ENCODE results near the gene MTA2.
"Not testable (repeated sequence)": the region's sequence is repeated elsewhere in the genome, so short reads cannot be mapped to it uniquely, and the experiment has no call there.

Gene MTA2

GRCh38 chr11:62601372-62602140 is at the start of gene MTA2:
Gene MTA2, minus strand, starts transcription at chr11:62601865. Its CDS starts 415 bp downstream, at chr11:62601450.
- Histone ChIP-seq H3K36me3 (ENCODE audit: control insufficient read depth in 2 of 2, insufficient read depth in 2 of 2, low read length in 2 of 2) (peaks cover 19 to 24% of the 10 kb centered on the region in 2 donors), H3K27ac (ENCODE audit: low read length) (peak within 1 kb of the TSS; percentile 89), H3K9me3 (ENCODE audit: control insufficient read depth in 2 of 2, low read length in 2 of 2) (no peaks in the 10 kb centered on the region), H3K27me3 (ENCODE audit: control insufficient read depth in 1 of 2, insufficient read depth in 2 of 2, low read length in 2 of 2) (no peaks in the 10 kb centered on the region), H3K4me3 (ENCODE audit: low read length in 2 of 2) (peak within 1 kb of the TSS; percentile 76 to 89), H3K4me1 (ENCODE audit: control insufficient read depth, insufficient read depth, low read length) (peaks cover 51% of the 10 kb centered on the region), H3K9ac (ENCODE audit: low read length in 2 of 2) (peak within 1 kb of the TSS; percentile 88 to 90)

DNA sequence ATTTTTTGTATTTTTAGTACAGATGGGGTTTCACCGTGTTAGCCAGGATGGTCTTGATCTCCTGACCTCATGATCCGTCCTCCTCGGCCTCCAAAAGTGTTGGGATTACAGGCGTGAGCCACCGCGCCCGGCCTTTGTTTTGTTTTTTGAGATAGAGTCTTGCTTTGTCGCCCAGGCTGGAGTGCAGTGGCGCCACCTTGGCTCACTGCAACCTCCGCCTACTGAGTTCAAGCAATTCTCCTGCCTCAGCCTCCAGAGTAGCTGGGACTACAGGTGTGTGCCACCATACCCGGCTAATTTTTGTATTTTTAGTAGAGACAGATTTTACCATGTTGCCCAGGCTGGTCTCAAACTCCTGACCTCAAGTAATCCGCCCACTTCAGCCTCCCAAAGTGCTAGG is 48.6 kb upstream of the MTA2 start:
- H3K36me3 ChIP-seq (ENCODE audit: control insufficient read depth in 2 of 2, insufficient read depth in 2 of 2, low read length in 2 of 2) = peaks cover 16% of the 10 kb centered on the region in 2 donors
- peaks cover 32% of the 10 kb centered on the region for H3K4me1 ChIP-seq (ENCODE audit: control insufficient read depth, insufficient read depth, low read length)
- H3K9me3 ChIP-seq (ENCODE audit: control insufficient read depth in 2 of 2, low read length in 2 of 2); H3K9ac ChIP-seq (ENCODE audit: low read length in 2 of 2); H3K27me3 ChIP-seq (ENCODE audit: control insufficient read depth in 1 of 2, insufficient read depth in 2 of 2, low read length in 2 of 2); H3K27ac ChIP-seq (ENCODE audit: low read length); H3K4me3 ChIP-seq (ENCODE audit: low read length in 2 of 2): not testable (repeated sequence)

DNA sequence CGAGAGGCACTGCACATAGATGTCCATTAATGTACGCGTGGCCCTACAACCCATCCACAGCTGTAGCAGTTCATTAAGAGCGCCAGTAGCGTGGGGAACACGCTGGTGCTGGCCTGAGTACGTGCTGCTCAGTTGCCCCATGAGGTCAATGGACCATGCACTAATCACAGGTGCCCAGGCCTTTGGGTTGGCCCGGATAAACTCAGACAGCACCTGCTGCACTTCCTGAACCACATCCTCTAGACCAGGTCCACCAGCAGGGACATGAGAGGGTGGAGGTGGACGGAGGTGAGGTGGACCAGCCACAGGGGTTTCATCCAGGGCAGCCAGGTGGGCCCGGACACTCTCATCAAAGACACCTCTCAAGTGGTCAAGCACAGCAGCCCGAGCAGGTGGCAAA is 47.8 kb upstream of the MTA2 start:
- H3K27me3 ChIP-seq (ENCODE audit: control insufficient read depth in 1 of 2, insufficient read depth in 2 of 2, low read length in 2 of 2) = no peaks in the 10 kb centered on the region
- no peak overlapping the region for H3K4me3 ChIP-seq (ENCODE audit: low read length in 2 of 2)
- H3K4me1 ChIP-seq (ENCODE audit: control insufficient read depth, insufficient read depth, low read length) = peaks cover 37% of the 10 kb centered on the region
- H3K9me3 ChIP-seq (ENCODE audit: control insufficient read depth in 2 of 2, low read length in 2 of 2) = no peaks in the 10 kb centered on the region
- H3K9ac ChIP-seq (ENCODE audit: low read length in 2 of 2) = no peak overlapping the region
- no peak overlapping the region for H3K27ac ChIP-seq (ENCODE audit: low read length)
- H3K36me3 ChIP-seq (ENCODE audit: control insufficient read depth in 2 of 2, insufficient read depth in 2 of 2, low read length in 2 of 2) = peaks cover 16% of the 10 kb centered on the region in 2 donors

DNA sequence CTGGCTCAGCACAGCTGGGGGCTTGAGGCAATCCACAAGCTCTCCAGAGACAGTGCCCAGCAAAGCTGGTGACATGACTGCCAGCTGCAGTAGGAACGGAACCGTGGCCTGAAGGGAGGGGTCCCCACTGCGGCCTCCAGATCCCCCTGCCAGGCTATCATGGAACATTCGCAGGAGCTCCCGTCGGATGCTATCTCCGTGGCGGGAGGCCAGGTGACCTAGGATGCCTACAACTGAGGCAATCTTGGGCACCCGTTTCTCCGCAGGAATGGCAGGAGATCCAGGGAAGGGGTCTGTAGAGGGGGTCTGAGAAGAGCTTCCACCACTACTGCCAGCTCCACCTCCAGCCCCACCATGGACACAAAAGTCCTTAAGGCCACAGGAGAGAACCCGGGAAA is 47.3 kb upstream of the MTA2 start:
- Histone ChIP-seq H3K4me1 (ENCODE audit: control insufficient read depth, insufficient read depth, low read length) (peaks cover 37% of the 10 kb centered on the region), H3K36me3 (ENCODE audit: control insufficient read depth in 2 of 2, insufficient read depth in 2 of 2, low read length in 2 of 2) (peaks cover 18 to 20% of the 10 kb centered on the region in 2 donors), H3K4me3 (ENCODE audit: low read length in 2 of 2) (no peak overlapping the region), H3K9me3 (ENCODE audit: control insufficient read depth in 2 of 2, low read length in 2 of 2) (no peaks in the 10 kb centered on the region), H3K9ac (ENCODE audit: low read length in 2 of 2) (no peak overlapping the region), H3K27me3 (ENCODE audit: control insufficient read depth in 1 of 2, insufficient read depth in 2 of 2, low read length in 2 of 2) (no peaks in the 10 kb centered on the region), H3K27ac (ENCODE audit: low read length) (no peak overlapping the region)

DNA sequence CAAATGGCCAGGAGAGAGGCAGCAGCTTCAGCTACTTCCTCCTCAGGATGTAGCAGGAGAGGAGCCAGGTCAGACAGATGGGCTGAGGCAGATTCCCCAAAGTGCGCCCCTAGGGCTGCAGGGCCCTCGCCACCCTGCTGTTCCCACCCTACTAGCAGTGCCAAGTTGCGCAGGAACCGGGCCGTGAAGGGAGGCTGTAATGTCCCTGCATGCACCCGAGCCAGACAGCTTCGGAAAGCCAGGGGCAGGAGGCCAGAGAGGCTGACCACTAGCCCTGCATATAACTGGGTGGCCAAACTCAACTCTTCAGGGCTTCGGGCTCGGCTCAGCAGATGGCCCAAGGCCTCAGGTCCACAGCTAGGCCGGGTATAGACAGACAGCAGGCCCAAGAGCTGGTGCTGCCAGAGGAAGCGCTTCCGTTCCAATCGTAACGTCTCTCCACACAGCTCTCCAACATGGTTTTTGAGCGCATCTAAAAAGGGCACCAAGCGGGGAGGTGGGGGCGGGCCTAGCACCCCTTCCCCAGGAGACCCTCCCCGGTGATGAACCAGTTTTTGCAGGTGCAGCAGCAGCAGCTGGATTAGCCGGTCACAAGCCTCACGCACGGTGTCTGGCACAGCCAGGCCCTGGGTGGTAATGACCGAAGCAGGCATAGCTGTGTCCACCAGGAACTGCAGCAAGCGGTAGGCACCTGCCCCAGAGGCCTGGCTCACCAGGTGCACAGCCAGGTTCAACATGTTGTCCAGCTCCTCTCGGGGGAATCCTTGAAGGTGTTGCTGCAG is 46.7 kb upstream of the MTA2 start:
- Histone ChIP-seq H3K9me3 (ENCODE audit: control insufficient read depth in 2 of 2, low read length in 2 of 2) (no peaks in the 10 kb centered on the region), H3K9ac (ENCODE audit: low read length in 2 of 2) (no peak overlapping the region), H3K4me1 (ENCODE audit: control insufficient read depth, insufficient read depth, low read length) (peaks cover 37% of the 10 kb centered on the region), H3K27me3 (ENCODE audit: control insufficient read depth in 1 of 2, insufficient read depth in 2 of 2, low read length in 2 of 2) (no peaks in the 10 kb centered on the region), H3K36me3 (ENCODE audit: control insufficient read depth in 2 of 2, insufficient read depth in 2 of 2, low read length in 2 of 2) (peaks cover 18 to 20% of the 10 kb centered on the region in 2 donors), H3K4me3 (ENCODE audit: low read length in 2 of 2) (no peak overlapping the region), H3K27ac (ENCODE audit: low read length) (no peak overlapping the region)

DNA sequence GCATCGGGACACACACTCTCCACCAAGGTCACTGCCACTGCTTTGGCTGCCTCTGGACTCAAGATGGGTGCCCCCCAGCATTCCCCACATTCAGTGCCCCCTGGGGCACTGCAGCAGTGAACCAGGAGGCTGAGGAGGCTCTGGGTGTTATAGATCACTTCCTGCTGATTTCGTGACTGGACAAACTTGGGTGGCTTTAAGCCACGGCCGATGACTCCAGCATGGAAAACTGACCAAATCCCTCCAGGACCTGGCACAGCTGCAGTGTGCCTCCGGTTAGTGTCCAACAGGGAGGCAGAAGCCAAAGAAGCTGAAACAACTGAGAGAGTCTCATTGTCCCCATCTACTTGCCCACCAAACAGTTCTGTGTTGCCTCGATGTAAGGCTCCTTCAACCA is 45.9 kb upstream of the MTA2 start:
- no peak overlapping the region for H3K4me3 ChIP-seq (ENCODE audit: low read length in 2 of 2)
- no peak overlapping the region for H3K9ac ChIP-seq (ENCODE audit: low read length in 2 of 2)
- no peak overlapping the region for H3K27ac ChIP-seq (ENCODE audit: low read length)
- no peaks in the 10 kb centered on the region for H3K27me3 ChIP-seq (ENCODE audit: control insufficient read depth in 1 of 2, insufficient read depth in 2 of 2, low read length in 2 of 2)
- H3K36me3 ChIP-seq (ENCODE audit: control insufficient read depth in 2 of 2, insufficient read depth in 2 of 2, low read length in 2 of 2) = peaks cover 18 to 20% of the 10 kb centered on the region in 2 donors
- H3K9me3 ChIP-seq (ENCODE audit: control insufficient read depth in 2 of 2, low read length in 2 of 2) = no peaks in the 10 kb centered on the region
- H3K4me1 ChIP-seq (ENCODE audit: control insufficient read depth, insufficient read depth, low read length) = peaks cover 35% of the 10 kb centered on the region

DNA sequence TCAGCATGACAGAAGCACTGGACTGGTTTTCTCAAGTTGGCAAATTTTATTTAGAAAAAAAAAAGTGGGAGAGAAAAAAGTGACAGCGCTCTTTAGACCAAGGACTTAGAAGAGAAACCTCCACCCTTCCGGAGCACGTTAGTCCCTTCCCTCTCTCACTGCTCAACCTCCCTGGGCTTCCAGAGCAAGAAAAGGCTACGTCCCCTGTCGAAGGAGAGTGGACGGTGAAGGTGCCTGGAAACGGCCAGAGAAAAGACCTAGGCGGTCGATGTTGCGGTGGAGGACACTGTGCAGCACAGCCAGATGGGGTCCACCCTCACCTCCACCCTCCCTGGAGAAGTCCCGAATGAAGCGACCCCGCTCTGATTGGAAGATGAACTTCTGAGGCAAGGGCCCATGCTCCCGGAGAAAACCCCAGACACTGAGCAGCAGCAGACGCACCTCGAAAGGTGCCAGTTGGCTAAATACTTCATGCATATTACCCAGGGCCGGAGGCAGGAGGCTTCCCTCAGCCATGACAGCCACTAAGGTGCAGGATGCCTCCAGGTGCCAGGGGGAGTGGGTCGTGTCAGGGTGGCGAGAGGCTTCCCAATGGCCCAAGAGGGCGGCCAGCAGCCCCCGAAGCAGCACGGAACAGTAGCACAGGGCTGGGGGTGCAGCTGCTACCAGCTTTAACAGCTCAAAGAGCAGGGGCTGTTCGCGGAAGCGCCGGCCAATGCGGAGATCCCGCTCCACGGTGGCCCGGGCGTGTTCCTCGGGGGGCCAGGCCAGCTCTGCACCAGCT is 45.4 kb upstream of the MTA2 start:
- Histone ChIP-seq H3K9me3 (ENCODE audit: control insufficient read depth in 2 of 2, low read length in 2 of 2) (no peaks in the 10 kb centered on the region), H3K36me3 (ENCODE audit: control insufficient read depth in 2 of 2, insufficient read depth in 2 of 2, low read length in 2 of 2) (peaks cover 18 to 20% of the 10 kb centered on the region in 2 donors), H3K4me1 (ENCODE audit: control insufficient read depth, insufficient read depth, low read length) (peaks cover 29% of the 10 kb centered on the region), H3K27me3 (ENCODE audit: control insufficient read depth in 1 of 2, insufficient read depth in 2 of 2, low read length in 2 of 2) (no peaks in the 10 kb centered on the region), H3K27ac (ENCODE audit: low read length) (peak overlapping the region; percentile 24), H3K4me3 (ENCODE audit: low read length in 2 of 2) (peak overlapping the region; percentile 60 to 92), H3K9ac (ENCODE audit: low read length in 2 of 2) (peak overlapping the region; percentile 42 to 56)

- peak within 1 kb of the TSS; percentile 89 for H3K27ac ChIP-seq (ENCODE audit: low read length)
- H3K4me3 ChIP-seq (ENCODE audit: low read length in 2 of 2) = peak within 1 kb of the TSS; percentile 92
- no peaks in the 10 kb centered on the region for H3K9me3 ChIP-seq (ENCODE audit: control insufficient read depth in 2 of 2, low read length in 2 of 2)
- H3K36me3 ChIP-seq (ENCODE audit: control insufficient read depth in 2 of 2, insufficient read depth in 2 of 2, low read length in 2 of 2) = peaks cover 18 to 20% of the 10 kb centered on the region in 2 donors
- peak within 1 kb of the TSS; percentile 95 for H3K9ac ChIP-seq (ENCODE audit: low read length in 2 of 2)
- H3K27me3 ChIP-seq (ENCODE audit: control insufficient read depth in 1 of 2, insufficient read depth in 2 of 2, low read length in 2 of 2) = no peaks in the 10 kb centered on the region
- peaks cover 23% of the 10 kb centered on the region for H3K4me1 ChIP-seq (ENCODE audit: control insufficient read depth, insufficient read depth, low read length)
Measured at GRCh38 chr11:62645946-62646824, 44.5 kb upstream of the MTA2 start, which contains the start of gene GANAB. Gene GANAB, minus strand, starts transcription at chr11:62646613. Its CDS starts 14 bp downstream, at chr11:62646599.

DNA sequence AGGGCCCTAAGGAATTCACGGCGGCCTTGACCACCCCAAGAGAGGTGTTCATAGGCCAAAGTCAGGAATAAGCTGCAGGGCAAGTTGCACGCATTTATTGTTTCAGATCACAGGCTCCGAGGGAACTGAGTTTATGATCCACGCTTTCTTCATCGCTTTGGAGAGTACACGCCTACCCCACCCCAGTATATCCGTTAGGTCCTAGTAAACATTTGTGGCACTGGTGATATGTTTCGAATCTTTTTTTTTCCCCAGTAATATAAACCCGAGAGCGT is 43.9 kb upstream of the MTA2 start:
- peak overlapping the region; percentile 95 for H3K9ac ChIP-seq (ENCODE audit: low read length in 2 of 2)
- peak overlapping the region; percentile 89 for H3K27ac ChIP-seq (ENCODE audit: low read length)
- H3K4me3 ChIP-seq (ENCODE audit: low read length in 2 of 2) = peak overlapping the region; percentile 92
- peaks cover 18 to 20% of the 10 kb centered on the region in 2 donors for H3K36me3 ChIP-seq (ENCODE audit: control insufficient read depth in 2 of 2, insufficient read depth in 2 of 2, low read length in 2 of 2)
- H3K27me3 ChIP-seq (ENCODE audit: control insufficient read depth in 1 of 2, insufficient read depth in 2 of 2, low read length in 2 of 2) = no peaks in the 10 kb centered on the region
- no peaks in the 10 kb centered on the region for H3K9me3 ChIP-seq (ENCODE audit: control insufficient read depth in 2 of 2, low read length in 2 of 2)
- H3K4me1 ChIP-seq (ENCODE audit: control insufficient read depth, insufficient read depth, low read length) = peaks cover 23% of the 10 kb centered on the region

GRCh38 chr11:62644220-62644619 is 42.6 kb upstream of the MTA2 start:
- no peak overlapping the region for H3K27ac ChIP-seq (ENCODE audit: low read length)
- H3K9me3 ChIP-seq (ENCODE audit: control insufficient read depth in 2 of 2, low read length in 2 of 2) = no peaks in the 10 kb centered on the region
- H3K4me3 ChIP-seq (ENCODE audit: low read length in 2 of 2) = peak overlapping the region in 1 of 2 donors; percentile 15
- H3K27me3 ChIP-seq (ENCODE audit: control insufficient read depth in 1 of 2, insufficient read depth in 2 of 2, low read length in 2 of 2) = no peaks in the 10 kb centered on the region
- H3K4me1 ChIP-seq (ENCODE audit: control insufficient read depth, insufficient read depth, low read length) = peaks cover 23% of the 10 kb centered on the region
- peaks cover 16% of the 10 kb centered on the region in 2 donors for H3K36me3 ChIP-seq (ENCODE audit: control insufficient read depth in 2 of 2, insufficient read depth in 2 of 2, low read length in 2 of 2)
- H3K9ac ChIP-seq (ENCODE audit: low read length in 2 of 2) = no peak overlapping the region

All from stomach smooth muscle (tissue), 2 donors.